Esophagus muscularis mucosa (tissue), 4 donors: ENCODE results near the gene HOXC10.

Experiments
- EP300 ChIP-seq: sonication (generic); formaldehyde crosslinking; IDR thresholded peaks from one replicate; pipeline ENCODE4 v1.6.1; 2017; ENCODE audit warnings: antibody characterized with exemption
- POLR2AphosphoS5 ChIP-seq, 2 donors: sonication (generic); formaldehyde crosslinking; IDR thresholded peaks; one replicate each; pipeline ENCODE4 v1.6.1; 2017; ENCODE audit warnings: antibody characterized with exemption in 2 of 2
- TF ChIP-seq, protein P1 (sequence below), 3 experiments: fragments of 200-600 bp in 2 of 3; fragments of 450-650 bp in 1 of 3; sonication (generic) in 2 of 3; IDR thresholded peaks; one replicate each; pipeline ENCODE4 v1.5.1; 2017 to 2019; ENCODE audit warnings: antibody characterized with exemption in 3 of 3, mild to moderate bottlenecking in 2 of 3, moderate library complexity in 1 of 3

DNA sequence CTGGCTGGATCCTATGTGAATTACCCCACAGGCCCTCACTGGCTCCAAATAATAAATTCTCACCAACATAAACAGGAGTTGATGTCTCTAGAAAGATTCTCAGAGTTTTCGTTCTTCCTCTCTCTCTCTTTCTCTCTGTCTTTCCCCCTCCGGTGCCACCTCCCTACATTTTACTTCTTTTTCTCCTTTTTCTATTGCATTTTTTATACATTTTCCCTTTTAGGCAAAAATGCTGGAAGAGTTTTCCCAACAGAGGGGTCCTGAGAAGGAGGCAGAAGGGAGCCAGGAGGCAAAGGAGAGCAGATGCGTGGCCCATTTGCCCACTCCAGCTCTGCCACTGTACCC is 42.5 kb downstream of the HOXC10 start:
- TF ChIP-seq EP300 (no peak), POLR2AphosphoS5 (IDR thresholded peaks at IDR 0.05) (no peak)
- TF ChIP-seq, protein P1, sequence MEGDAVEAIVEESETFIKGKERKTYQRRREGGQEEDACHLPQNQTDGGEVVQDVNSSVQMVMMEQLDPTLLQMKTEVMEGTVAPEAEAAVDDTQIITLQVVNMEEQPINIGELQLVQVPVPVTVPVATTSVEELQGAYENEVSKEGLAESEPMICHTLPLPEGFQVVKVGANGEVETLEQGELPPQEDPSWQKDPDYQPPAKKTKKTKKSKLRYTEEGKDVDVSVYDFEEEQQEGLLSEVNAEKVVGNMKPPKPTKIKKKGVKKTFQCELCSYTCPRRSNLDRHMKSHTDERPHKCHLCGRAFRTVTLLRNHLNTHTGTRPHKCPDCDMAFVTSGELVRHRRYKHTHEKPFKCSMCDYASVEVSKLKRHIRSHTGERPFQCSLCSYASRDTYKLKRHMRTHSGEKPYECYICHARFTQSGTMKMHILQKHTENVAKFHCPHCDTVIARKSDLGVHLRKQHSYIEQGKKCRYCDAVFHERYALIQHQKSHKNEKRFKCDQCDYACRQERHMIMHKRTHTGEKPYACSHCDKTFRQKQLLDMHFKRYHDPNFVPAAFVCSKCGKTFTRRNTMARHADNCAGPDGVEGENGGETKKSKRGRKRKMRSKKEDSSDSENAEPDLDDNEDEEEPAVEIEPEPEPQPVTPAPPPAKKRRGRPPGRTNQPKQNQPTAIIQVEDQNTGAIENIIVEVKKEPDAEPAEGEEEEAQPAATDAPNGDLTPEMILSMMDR (IDR thresholded peaks at IDR 0.05), result no peak
